GM10266 (cell line): ENCODE measurements around the gene RYR3.

ENCODE experiments used
- DNase-seq: peaks from one replicate; pipeline ENCODE4 v3.0.0; 2012; ENCODE audit errors: extremely low spot score
- CTCF ChIP-seq: IDR thresholded peaks from 2 replicates; pipeline ENCODE4 v1.5.1; 2012; ENCODE audit warnings: mild to moderate bottlenecking, low read depth; ENCODE audit not compliant: control insufficient read depth, insufficient read depth; ENCODE audit errors: missing control alignments

RYR3 gene

GRCh38 chr15:33539825-33540573, 229.2 kb downstream of the RYR3 start:
- TF ChIP-seq CTCF: no peak

GRCh38 chr15:33543957-33544356, 233.2 kb downstream of the RYR3 start:
- no peak for DNase-seq
- TF ChIP-seq CTCF: no peak

More at GRCh38 chr15:33539825-33540573, 229.2 kb downstream of the RYR3 start:
- DNase-seq: no peak

DNA sequence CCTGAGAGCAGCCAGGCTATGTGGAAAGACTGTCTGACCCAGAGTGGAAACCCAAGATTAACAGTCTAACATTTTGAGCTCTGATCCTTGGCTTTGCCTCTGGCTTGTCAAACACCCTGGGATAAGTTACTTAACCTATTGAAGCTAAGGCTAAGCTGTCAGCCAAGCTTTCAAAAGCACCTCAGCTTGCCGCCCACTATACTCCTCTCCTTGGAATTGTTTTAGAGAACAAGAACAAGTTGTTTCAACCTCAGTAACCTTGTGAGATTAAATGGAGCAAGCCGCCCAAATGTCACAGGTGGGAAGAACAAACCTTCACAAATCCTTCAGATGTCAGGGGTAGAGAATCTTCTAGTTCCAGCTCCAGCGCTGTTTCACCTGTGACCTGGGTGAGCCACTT, 235.1 kb downstream of the RYR3 start:
- no peak for DNase-seq
- TF ChIP-seq CTCF: no peak

DNA sequence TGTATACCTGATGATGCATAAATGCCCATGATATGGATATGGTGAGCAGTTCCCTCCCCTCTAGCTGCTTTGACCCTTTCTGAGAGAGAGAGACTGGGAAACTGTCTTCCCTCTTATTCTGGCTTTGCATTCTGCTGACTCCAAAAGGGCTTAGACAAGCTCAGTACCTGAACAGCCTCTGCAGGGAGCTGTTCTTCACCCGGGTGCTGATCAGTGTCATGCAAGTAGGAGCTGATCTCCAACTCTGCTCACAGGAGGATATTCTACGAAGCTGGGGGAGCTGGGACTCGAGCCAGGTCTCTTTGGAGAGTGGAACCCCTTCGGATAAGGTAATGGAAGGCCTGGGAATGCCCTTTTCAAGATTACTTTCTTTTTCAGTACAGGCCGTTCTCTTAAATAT, 237.1 kb downstream of the RYR3 start:
- no peak for DNase-seq
- TF ChIP-seq CTCF: no peak

- DNase-seq: no peak
- TF ChIP-seq CTCF: no peak
Observed at GRCh38 chr15:33551860-33552259, 241.1 kb downstream of the RYR3 start.

DNA sequence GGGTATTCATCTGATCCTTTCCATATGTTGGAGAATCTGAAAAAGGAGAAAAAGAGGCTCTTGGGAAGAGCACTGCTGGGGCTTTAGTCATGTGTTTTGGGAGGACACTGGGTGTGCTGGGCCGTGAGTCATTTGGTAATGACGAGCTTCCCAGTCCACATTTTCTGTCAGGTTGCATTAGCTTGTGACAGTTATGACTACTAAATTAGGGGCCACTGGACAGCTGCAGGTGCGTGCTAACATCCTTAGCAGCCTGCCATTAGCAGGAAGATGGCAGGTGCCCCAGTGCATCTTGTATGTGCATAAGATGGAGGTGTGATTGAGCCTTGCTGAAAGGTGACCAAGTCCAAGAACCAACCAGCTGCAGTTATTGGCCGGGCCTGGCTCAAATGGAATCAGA, 242.4 kb downstream of the RYR3 start:
- TF ChIP-seq CTCF: no peak
- no peak for DNase-seq

GRCh38 chr15:33559207-33559890, 248.6 kb downstream of the RYR3 start:
- DNase-seq: no peak
- no peak for TF ChIP-seq CTCF
